NCI-H774 (cell line): ENCODE measurements around the gene CDK16.
A peak's percentile ranks its signal among the peaks of the same experiment; 100 is the strongest.

Source experiments
- DNase-seq: peaks from one replicate; lab custom pipeline; 2025; lab: John Stamatoyannopoulos, UW

CDK16 gene

DNA sequence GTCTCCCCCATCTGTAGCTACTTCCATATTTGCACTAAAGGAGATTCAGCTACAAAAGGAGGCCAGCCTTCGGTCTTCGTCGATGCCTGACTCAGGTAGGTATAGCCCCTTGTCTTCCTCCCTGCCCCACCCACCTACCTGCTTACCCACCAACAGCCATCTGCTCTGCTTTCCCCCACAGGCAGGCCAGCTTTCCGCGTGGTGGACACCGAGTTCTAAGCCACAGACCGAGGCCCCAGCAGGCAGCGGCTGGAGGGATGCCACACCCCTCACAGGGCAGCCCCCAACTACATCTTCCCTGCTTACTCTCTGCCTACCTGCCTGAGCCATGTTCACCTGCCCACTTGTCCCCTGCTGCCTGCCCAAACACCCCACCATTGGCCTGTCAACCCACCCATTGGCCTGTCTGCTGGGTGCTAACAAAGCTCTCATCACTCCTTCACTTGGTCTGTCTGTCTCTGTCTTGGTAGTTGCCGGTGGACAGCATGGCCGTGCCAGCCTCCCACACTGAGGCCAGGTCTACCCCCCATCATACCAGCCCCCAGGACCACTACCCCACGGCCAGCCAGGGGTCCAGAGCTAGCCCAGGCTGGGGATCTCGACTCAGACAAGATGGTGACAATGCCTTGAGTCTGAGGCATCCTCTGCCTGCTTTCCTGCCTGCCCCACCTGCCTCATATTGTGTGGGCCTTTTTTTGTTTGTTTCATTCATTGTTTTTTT, 10.2 kb downstream of the CDK16 start:
- no peak for DNase-seq

DNA sequence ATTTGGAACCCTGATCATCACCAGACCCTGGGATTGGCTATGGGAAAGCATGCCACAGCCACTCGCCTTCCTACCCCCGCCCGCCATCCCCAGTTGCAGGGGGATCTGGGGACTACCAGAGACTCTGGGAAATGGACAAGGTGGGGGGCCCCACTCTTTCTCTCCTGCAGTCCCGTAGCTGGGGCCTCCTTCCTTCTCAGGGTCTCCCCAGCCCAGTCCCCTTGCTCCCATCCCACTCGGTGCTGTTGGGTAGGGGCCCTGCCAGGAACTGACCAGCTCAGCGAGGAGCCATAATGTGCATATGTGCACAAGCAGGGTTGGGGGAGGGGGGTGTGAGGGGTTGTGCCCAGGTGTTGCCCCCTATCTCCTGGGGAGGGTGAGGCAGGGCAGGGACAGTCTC, 10.9 kb downstream of the CDK16 start:
- no peak for DNase-seq

DNA sequence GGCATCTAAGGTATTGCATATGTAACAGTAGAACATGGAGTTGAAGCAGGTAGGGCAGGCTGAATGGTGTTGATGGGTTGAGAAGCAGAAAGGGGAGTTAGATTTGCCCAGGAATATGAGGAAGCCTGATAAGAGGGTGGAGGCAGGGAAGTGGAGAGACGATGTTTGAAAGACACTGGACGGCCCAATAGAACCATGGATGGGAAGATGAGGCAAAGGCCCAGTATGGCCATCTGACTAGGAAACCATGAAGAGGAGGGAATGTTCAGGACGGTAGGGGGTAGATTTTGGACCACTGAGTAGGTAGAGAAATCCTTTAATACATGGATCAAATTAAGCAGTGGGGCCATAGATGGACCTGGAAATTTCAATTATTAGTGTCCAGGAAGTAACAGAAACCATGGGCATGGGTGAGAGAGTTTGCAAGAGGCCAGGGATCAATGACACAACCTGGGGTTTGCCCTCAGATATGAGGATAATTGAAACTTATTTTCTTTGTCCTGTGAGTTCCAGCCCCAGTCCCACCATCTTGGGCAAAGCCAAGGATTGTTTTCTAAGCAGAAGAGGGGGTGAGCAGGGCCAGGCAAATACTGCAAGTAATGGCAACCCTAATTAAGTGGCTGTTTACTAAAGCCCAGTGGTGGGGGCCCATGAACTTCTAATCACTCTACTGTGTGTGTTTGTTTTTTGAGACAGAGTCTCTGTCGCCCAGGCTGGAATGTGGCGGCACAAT, 11.8 kb downstream of the CDK16 start:
- no peak for DNase-seq

DNA sequence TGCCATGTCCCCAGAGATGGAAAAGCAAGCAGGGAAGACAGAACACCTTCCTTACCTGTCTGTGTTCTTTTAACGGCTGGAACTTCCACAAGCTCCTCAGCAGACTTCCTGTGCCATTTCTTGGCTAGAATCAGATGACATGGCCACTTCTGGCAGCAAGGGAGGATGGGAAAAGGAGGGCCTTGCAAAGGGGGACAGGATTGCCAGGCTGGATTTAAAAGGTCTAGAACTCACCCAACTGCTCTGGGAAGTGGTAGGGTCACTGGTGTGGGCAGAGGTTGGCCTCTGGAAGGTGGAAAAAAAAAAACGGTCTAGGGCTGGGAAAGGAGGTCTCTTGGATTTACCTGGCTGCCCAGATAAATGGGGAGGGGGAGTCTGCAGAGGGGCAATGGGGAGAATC, 12.7 kb downstream of the CDK16 start:
- no peak for DNase-seq

DNA sequence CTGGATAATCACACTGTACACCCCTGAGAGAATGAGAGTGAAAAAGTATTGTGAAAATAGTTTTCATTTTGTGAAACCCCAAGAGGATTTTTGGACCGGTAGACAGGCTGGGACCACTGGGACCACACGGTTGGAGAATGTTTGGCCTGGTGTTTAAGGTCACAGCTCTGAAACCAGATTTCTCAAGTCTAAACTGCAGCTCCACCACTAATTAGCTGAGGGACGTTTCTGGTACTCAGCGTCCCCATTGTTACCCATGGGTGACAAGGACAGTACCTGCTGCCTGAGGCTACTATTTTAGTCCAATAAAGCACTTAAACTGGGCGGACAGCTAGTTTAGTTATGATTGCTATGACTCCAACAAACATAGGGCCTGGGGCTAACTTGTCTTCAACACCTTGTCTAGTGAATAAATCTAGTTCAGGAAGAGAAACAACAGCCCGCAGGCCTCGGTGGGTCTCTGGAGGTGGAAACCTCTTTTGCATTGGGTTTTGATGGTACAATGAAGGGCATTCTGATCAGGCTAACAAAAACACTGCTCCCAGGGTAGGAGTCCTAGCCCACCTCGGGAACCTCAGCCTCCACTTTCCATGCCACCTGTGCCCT, 13.8 kb downstream of the CDK16 start:
- no peak for DNase-seq

DNA sequence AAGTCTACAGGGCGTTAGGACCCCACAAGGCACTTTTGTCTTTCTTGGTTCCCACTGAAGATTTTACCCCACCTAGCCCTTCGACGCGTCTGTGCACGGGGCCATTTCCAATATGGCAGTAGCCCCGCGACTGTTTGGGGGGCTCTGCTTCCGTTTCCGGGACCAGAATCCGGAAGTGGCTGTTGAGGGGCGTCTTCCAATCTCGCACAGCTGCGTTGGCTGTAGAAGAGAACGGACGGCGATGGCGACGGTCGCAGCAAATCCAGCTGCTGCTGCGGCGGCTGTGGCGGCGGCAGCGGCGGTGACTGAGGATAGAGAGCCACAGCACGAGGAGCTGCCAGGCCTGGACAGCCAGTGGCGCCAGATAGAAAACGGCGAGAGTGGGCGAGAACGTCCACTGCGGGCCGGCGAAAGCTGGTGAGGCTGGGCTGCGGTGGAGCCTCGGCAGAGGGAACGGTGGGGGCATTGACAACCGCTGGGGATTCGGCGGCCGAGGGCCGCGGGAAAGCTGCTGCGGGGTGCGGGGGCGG, 14.4 kb downstream of the CDK16 start, which contains the start of gene USP11:
Gene USP11, plus strand, starts transcription at position 207 of the 530 bp plus-strand sequence. Its CDS starts 35 bp downstream, at position 242.
- DNase-seq, result peak; percentile 18

DNA sequence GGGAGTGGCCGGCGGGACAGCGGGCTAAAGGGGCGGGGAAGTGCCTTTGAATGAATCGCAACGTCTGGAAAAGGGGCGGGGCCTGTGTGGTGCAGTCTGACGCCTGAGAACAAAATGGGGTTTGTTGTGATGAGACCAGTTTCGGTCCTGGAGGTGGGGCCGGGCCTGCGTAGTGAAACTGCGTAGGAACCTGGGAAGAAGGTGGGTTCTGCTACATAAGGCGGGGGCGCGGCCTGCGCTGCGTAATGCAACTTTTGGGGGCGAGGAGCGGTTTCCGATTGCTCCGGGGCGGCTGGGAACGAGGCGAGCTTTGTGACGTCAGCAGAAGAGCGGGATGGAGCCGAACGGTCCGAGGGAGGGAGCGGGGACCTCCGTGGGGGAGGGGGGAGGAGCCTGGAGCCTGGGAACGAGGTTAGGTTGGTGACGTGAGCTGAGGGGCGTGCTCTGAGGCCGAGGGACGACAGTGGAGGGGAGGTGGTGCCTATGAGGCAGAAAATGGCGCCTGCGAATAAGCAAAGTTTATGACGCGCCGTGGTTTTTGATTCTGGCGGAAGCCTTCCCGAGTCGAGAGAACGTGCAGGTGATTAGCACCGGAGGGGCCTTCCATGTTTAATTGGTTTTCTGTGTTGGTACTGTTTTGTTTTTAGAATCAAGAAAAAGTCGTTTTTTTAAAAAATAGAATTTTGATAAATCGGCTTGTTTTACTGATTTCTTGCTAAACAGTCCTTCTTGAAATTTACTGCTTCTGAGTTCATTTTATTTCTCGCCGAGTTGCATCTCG, 15.0 kb downstream of the CDK16 start:
- peak; percentile 88 for DNase-seq

DNA sequence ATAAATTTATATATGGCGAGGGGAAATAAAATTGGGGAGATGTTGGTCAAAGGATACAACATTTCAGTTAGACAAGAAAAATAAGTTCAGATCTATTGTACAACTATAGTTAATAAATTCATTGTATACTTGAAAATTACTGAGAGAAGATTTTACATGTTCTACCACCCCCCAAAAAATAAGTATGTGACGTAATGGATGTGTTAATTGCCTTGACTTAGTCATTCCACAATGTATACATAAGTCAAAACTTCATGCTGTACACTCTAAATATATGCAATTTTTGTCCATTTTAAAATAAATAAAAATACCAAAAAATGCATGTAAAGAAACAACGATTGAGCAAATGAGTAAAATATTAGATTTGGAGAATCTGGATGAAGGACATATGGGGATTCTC, 16.1 kb downstream of the CDK16 start:
- DNase-seq, result no peak

DNA sequence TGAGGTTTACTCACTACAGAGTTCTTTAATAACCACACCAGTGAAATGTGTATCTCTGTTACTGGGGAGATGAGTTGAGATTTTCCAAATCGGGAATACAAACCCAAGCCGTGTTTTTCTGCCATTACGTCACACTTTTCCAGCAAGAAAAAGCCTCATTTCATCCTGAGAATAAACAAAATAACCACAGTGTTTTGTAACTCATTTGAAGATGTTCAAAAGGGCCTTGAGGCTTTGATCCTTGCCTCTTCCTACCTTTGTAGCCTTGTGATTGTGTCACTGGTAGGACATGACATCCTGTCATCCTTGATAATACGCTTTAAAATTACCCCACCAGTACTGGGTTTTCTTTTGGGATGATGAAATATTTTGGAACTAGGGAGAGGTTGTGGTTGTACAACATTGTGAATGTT, 17.2 kb downstream of the CDK16 start:
- DNase-seq, result no peak

DNA sequence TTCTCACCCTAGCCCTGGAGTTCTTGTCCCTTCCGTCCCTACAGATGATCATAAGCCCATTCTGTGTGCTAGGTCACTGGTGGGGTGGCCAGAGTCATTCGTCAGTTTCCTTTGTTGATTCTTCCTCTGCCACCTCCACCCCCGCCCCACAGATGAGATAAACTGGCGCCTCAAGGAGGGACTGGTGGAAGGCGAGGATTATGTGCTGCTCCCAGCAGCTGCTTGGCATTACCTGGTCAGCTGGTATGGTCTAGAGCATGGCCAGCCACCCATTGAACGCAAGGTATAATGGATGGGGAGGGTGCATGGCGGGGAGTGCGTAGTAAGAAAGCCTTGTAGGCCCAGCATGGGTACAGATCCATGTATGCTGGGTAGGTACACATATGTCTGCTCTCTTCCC, 20.7 kb downstream of the CDK16 start:
- DNase-seq, result no peak

DNA sequence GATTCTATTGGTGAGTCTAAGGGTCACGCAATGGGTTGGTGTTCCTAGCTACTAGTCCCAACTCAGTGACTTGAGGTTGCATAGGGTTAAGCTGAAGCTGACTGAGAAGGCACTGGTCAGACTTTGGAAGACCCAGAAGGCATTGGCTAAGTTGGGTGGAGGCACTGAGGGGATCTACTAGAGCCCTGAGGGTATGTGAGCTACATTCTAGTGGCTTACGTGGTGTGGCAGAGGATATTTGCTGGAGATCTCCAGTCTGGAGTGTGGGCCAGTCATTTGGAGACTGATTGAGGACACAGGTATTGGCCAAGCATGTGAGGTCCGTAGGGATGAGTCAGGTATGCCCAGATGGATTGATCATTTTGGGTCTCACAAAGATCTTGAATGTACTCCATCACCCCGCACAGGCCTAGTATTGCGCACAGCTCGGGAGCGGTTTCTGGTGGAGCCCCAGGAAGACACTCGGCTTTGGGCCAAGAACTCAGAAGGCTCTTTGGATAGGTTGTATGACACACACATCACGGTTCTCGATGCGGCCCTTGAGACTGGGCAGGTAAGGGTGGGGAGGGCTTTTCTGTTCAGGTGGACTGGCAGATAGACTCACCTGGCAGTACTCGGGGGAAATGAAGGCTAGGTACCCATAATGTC, 21.5 kb downstream of the CDK16 start:
- no peak for DNase-seq

DNA sequence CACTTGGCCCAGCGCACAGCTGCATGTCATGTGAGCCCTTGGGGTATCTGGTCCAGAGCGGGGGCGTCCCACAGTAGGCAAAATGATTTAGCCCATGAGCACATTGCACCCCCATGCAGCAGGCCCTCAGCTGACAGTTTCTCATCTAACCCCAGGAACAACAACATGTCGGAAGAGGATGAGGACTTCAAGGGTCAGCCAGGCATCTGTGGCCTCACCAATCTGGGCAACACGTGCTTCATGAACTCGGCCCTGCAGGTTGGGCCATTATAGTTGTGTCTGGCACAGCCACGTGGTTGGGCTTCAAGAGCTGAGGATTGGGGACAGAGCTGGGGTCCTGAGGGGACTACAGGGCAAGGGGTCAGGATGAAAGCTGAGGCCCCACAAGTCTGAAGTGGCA, 22.1 kb downstream of the CDK16 start:
- no peak for DNase-seq

DNA sequence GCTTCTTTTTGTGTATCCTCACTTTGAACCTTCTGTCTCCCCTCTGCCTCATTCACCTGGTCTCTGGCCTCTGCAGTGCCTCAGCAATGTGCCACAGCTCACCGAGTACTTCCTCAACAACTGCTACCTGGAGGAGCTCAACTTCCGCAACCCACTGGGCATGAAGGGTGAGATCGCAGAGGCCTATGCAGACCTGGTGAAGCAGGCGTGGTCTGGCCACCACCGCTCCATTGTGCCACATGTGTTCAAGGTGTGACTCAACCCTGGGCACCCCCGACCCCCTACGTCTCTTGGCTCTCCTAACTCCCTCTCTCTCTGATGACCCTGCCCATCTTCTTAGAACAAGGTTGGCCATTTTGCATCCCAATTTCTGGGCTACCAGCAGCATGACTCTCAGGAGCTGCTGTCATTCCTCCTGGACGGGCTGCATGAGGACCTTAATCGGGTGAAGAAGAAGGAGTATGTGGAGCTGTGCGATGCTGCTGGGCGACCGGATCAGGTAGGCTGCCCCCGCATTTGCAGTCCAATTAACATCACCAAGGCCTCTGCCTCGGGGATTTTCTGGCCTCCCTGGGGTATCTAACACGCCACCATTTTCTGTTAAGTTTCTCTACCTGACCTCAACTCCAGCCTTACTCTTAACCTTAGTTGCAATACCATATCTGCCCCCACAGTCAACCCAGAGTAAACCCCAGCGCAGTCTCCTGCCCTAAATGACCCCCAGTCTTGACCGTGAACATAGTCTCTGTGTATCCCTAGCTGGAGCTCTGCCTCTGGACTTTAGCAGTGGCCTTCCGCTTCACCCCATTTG, 22.9 kb downstream of the CDK16 start:
- no peak for DNase-seq

DNA sequence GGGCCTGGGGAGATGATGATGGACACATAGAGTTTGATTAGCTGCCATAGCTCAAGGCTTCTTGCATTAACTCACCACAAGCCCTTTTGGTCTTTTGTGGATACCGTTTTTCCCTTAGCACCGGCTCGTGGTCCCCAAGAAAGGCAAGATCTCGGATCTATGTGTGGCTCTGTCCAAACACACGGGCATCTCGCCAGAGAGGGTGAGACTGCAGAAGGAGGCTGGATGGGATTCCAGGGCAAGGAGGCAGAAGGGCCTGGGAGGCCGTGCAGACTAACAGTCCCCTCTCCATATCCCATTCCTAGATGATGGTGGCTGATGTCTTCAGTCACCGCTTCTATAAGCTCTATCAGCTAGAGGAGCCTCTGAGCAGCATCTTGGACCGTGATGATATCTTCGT, 23.8 kb downstream of the CDK16 start:
- no peak for DNase-seq

DNA sequence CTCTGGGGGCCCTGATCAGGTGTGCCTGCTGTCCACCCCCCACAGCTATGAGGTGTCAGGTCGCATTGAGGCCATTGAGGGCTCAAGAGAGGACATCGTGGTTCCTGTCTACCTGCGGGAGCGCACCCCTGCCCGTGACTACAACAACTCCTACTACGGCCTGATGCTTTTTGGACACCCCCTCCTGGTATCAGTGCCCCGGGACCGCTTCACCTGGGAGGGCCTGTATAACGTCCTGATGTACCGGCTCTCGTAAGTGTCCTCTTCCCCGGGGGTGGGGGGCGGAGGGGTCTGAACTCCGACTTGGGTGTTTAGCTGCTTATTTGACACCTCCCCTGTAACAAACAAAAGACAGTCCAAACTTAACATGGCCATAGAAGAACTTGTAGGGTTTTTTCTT, 24.9 kb downstream of the CDK16 start:
- no peak for DNase-seq

DNA sequence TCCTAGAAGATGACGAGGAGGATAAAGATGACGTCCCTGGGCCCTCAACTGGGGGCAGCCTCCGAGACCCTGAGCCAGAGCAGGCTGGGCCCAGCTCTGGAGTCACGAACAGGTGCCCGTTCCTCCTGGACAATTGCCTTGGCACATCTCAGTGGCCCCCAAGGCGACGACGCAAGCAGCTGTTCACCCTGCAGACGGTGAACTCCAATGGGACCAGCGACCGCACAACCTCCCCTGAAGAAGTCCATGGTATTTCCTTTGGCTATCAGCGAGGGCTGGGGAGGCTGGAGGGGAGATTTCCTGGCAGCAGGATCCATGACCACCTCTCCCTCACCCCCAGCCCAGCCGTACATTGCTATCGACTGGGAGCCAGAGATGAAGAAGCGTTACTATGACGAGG, 26.2 kb downstream of the CDK16 start:
- DNase-seq, result no peak

DNA sequence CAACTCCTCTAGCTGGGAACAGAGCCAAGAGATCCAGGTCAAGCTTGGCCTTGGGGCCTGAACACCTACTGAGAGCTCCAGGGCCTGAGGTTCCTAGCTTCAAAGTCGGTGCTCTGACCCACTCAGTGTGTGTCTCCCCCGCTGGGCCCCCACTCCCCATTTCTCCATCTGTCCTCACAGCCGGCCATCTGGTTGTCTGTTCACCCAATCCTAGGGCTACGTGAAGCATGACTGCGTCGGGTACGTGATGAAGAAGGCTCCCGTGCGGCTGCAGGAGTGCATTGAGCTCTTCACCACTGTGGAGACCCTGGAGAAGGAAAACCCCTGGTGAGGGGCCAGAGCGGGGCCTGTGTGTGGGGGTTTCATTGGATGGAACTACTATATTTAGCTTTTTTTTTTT, 26.7 kb downstream of the CDK16 start:
- DNase-seq, result no peak

DNA sequence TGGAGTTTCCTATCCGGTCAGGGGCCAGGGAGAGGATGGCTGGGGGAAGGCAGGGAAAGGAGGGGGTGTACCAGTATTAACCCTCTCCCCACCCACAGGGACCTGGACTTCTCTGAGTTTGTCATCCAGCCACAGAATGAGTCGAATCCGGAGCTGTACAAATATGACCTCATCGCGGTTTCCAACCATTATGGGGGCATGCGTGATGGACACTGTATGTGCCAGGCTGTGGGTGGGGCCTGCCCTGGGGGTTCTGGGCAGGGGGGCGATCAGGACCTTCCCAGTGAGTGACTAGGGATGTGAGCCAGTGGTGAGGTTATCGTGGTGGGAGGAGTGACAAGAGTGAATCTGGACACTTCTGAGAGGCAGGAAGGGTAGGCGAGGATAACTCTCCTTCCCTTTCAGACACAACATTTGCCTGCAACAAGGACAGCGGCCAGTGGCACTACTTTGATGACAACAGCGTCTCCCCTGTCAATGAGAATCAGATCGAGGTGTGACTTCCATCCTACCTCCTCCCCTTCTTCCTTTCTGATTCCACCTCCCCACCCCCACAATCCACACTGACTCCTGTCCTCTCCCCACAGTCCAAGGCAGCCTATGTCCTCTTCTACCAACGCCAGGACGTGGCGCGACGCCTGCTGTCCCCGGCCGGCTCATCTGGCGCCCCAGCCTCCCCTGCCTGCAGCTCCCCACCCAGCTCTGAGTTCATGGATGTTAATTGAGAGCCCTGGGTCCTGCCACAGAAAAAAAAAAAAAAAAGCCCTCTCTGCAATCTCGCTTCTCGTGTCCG, 28.9 kb downstream of the CDK16 start:
- no peak for DNase-seq

DNA sequence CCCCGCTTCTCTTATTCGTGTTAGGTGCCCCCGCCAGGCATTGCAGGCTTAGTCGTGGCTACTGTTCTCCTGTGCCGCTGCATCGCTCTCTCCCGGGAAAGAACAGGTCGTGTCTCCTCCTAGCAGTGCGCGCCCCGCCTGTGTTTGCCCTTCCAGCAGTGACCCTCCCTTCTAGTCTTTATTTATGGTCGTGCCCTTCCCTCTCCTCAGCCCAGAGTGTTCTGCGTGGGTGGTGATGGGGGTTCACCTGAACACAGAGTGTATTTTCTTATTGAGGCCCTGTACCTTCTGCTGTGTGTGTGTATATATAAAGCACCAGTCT, 29.5 kb downstream of the CDK16 start:
- no peak for DNase-seq

DNA sequence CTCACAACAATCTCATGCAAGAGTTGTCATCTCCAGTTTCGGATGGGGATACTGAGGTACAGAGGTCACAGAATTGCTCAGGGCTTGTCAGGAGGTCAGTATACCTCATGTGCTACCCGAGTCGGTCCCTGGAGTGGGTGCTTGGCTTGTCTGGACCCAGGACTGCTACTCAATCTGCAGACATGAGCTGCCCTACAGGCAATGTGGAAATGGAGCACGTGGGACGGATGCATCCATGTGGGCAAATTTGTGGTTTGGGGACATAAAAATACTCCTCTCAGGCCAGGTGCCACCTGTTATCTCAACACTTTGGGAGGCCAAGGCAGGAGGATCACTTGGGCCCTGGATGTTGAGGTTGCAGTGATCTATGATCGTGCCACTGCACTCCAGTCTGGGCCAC, 30.1 kb downstream of the CDK16 start:
- DNase-seq, result no peak
